Coronary artery (tissue), 2 donors: Measurements from ENCODE around the gene CCDC171.

Source experiments
- DNase-seq: peaks from one replicate; pipeline ENCODE4 v3.0.0-alpha.2; 2017; ENCODE audit warnings: low spot score
- H3K27ac ChIP-seq, 2 donors: fragments of 200-600 bp; sonication (generic); one replicate each; pipeline ENCODE4 v1.5.1; 2016 to 2019
- H3K4me3 ChIP-seq: fragments of 200-600 bp; sonication (generic); 2 replicates; pipeline ENCODE4 v1.5.1; 2016; ENCODE audit warnings: mild to moderate bottlenecking, moderate library complexity
- TF ChIP-seq, protein P1 (sequence below): fragments of 200-600 bp; sonication (generic); IDR thresholded peaks from one replicate; pipeline ENCODE4 v1.5.1; 2019; ENCODE audit warnings: antibody characterized with exemption

The CCDC171 gene

GRCh38 chr9:16013826-16014225 is 461.0 kb downstream of the CCDC171 start:
- TF ChIP-seq, protein P1, sequence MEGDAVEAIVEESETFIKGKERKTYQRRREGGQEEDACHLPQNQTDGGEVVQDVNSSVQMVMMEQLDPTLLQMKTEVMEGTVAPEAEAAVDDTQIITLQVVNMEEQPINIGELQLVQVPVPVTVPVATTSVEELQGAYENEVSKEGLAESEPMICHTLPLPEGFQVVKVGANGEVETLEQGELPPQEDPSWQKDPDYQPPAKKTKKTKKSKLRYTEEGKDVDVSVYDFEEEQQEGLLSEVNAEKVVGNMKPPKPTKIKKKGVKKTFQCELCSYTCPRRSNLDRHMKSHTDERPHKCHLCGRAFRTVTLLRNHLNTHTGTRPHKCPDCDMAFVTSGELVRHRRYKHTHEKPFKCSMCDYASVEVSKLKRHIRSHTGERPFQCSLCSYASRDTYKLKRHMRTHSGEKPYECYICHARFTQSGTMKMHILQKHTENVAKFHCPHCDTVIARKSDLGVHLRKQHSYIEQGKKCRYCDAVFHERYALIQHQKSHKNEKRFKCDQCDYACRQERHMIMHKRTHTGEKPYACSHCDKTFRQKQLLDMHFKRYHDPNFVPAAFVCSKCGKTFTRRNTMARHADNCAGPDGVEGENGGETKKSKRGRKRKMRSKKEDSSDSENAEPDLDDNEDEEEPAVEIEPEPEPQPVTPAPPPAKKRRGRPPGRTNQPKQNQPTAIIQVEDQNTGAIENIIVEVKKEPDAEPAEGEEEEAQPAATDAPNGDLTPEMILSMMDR = no peak
- H3K4me3 ChIP-seq = no peak overlapping the region
- H3K27ac ChIP-seq = no peak overlapping the region
- DNase-seq = no peak

GRCh38 chr9:16022228-16022627 is 469.4 kb downstream of the CCDC171 start:
- Histone ChIP-seq H3K27ac (no peak overlapping the region), H3K4me3 (no peak overlapping the region)
- TF ChIP-seq, protein P1 = no peak
- DNase-seq = no peak

GRCh38 chr9:16023446-16023845 is 470.6 kb downstream of the CCDC171 start:
- no peak for DNase-seq
- TF ChIP-seq, protein P1 = no peak
- H3K4me3 ChIP-seq = no peak overlapping the region
- H3K27ac ChIP-seq = no peak overlapping the region
